ENCODE data around the gene TBC1D3B.

GRCh38 chr17:36130346-36130745, 46.1 kb downstream of the TBC1D3B start:
- TF ChIP-seq CTCF (IDR thresholded peaks at IDR 0.05; ENCODE audit: low read length), result no peak
- no peak for TF ChIP-seq EZH2 (optimal IDR thresholded peaks at IDR 0.05; ENCODE audit: low read depth, low read length)
- TF ChIP-seq EZH2phosphoT487 (IDR thresholded peaks at IDR 0.05; ENCODE audit: low read length), result no peak
